Left ventricle myocardium inferior (tissue), 1 donor: ENCODE data around the gene TESK2. TPM values are rescaled to one million over a fixed set of nuclear protein-coding genes. Genes with fewer than 3 reads are reported as not detected.
"Not testable (repeated sequence)": the region's sequence is repeated elsewhere in the genome, so short reads cannot be mapped to it uniquely, and the experiment has no call there.

Source experiments
- DNase-seq: peaks from one replicate; pipeline ENCODE4 v3.0.0-alpha.2; 2020
- H3K27ac ChIP-seq: fragments of 200-600 bp; replicated peaks from 2 replicates; pipeline ENCODE4 v1.8.0; 2021
- H3K27me3 ChIP-seq: fragments of 200-600 bp; 2 replicates; pipeline ENCODE4 v1.8.0; 2021; ENCODE audit warnings: low read depth
- H3K36me3 ChIP-seq: fragments of 200-600 bp; 2 replicates; pipeline ENCODE4 v1.8.0; 2021
- H3K4me1 ChIP-seq: fragments of 200-600 bp; 2 replicates; pipeline ENCODE4 v1.8.0; 2021
- H3K4me3 ChIP-seq: fragments of 200-600 bp; 2 replicates; pipeline ENCODE4 v1.8.0; 2021; ENCODE audit warnings: mild to moderate bottlenecking, moderate library complexity
- H3K9me3 ChIP-seq: fragments of 200-600 bp; replicated peaks from 2 replicates; pipeline ENCODE4 v1.8.0; 2021
- CTCF ChIP-seq: fragments of 200-600 bp; IDR thresholded peaks from 2 replicates; pipeline ENCODE4 v1.8.0; 2021; ENCODE audit warnings: antibody characterized with exemption, mild to moderate bottlenecking, borderline replicate concordance
- intact Hi-C: fragments of 100-400 bp; cut with micrococcal nuclease; formaldehyde crosslinking; loops from one replicate; pipeline ENCODE4 v1.11.0; 2022
- total RNA-seq: library from RNA; stranded (reverse); fragmentation: NEBNext Ultra II Directional; extraction: Animal tissue kit (Norgen Biotek cat#: 25700); gene quantifications from one replicate; pipeline ENCODE4 v1.2.1, GENCODE V29; 2021
- donor health status: DM: no; HTN: yes; CAD: no; lungs with severe emphysema.

The TESK2 gene
- total RNA-seq, 1 donor from 2014 or later: 1.4 TPM

GRCh38 chr1:45526135-45526644 lies 35.2 kb upstream of the TESK2 start:
- Histone ChIP-seq H3K4me1 (peaks cover 14% of the 10 kb centered on the region), H3K9me3 (no peaks in the 10 kb centered on the region), H3K36me3 (no peaks in the 10 kb centered on the region), H3K4me3 (no peak overlapping the region), H3K27me3 (no peaks in the 10 kb centered on the region), H3K27ac (no peak overlapping the region)
- TF ChIP-seq CTCF: no peak
- intact Hi-C loops: no loop called here
- no peak for DNase-seq

GRCh38 chr1:45523975-45524374 lies 33.0 kb upstream of the TESK2 start:
- H3K27ac ChIP-seq, H3K4me3 ChIP-seq, intact Hi-C loops, H3K27me3 ChIP-seq, H3K36me3 ChIP-seq, DNase-seq, H3K9me3 ChIP-seq: not testable (repeated sequence)
- H3K4me1 ChIP-seq: peaks cover 32% of the 10 kb centered on the region

- intact Hi-C loops, H3K4me3 ChIP-seq, H3K27me3 ChIP-seq, H3K36me3 ChIP-seq, H3K9me3 ChIP-seq, DNase-seq, H3K27ac ChIP-seq: not testable (repeated sequence)
- peaks cover 37% of the 10 kb centered on the region for H3K4me1 ChIP-seq
These were observed 32.6 kb upstream of the TESK2 start for GRCh38 chr1:45523516-45523915.

- intact Hi-C loops: no loop called here
- no peak for TF ChIP-seq CTCF
- no peaks in the 10 kb centered on the region for H3K9me3 ChIP-seq
- peaks cover 14% of the 10 kb centered on the region for H3K36me3 ChIP-seq
- H3K27ac ChIP-seq: peak overlapping the region; percentile 97
- peak overlapping the region; percentile 99 for H3K4me3 ChIP-seq
- H3K4me1 ChIP-seq: peaks cover 39% of the 10 kb centered on the region
- DNase-seq: no peak
- H3K27me3 ChIP-seq: no peaks in the 10 kb centered on the region
These were observed 31.6 kb upstream of the TESK2 start for GRCh38 chr1:45522324-45523104.

- intact Hi-C loops: no loop called here
- Histone ChIP-seq H3K27ac (peak within 1 kb of the TSS; percentile 97), H3K36me3 (peaks cover 23% of the 10 kb centered on the region), H3K4me3 (peak within 1 kb of the TSS; percentile 99), H3K4me1 (peaks cover 45% of the 10 kb centered on the region), H3K27me3 (no peaks in the 10 kb centered on the region), H3K9me3 (no peaks in the 10 kb centered on the region)
- DNase-seq: peak; percentile 97
- no peak for TF ChIP-seq CTCF
These were observed 30.7 kb upstream of the TESK2 start, which contains the start of gene PRDX1 for GRCh38 chr1:45521413-45522323. Gene PRDX1, minus strand, starts transcription at chr1:45521884. Its CDS starts 2,841 bp downstream, at chr1:45519043.

- intact Hi-C loops, H3K27ac ChIP-seq, H3K27me3 ChIP-seq, H3K4me3 ChIP-seq, DNase-seq, H3K9me3 ChIP-seq: not testable (repeated sequence)
- Histone ChIP-seq H3K4me1 (peaks cover 58% of the 10 kb centered on the region), H3K36me3 (peaks cover 40% of the 10 kb centered on the region)
These were observed 28.8 kb upstream of the TESK2 start for GRCh38 chr1:45519774-45520173.
